GM12801 (cell line): ENCODE data around the gene KIN.

Experiments
- TF ChIP-seq, protein P1 (sequence below): IDR thresholded peaks from one replicate; pipeline ENCODE4 v1.5.1; 2011; ENCODE audit warnings: control low read depth; ENCODE audit not compliant: insufficient read length; ENCODE audit errors: extremely low read depth

Gene KIN

DNA sequence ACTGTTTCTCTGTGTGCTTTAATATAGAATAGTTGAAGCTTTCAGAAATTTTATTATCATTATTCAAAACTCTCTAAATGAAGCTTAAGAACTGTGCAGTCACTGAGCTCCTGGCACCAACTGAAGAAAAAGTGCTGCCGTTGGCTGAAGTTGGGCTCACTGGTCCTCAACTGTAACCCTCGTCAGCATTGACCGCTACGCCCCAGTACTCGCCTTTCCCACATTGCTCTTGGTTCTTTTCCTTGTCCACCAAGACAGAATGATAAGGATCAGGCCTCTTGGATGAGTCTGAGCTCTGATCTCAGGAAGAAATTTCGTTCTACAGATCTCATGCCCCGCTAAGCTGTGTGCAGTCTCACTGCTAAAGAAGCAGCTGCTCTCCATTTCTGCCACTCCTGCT lies 22.6 kb upstream of the KIN start:
- TF ChIP-seq, protein P1, sequence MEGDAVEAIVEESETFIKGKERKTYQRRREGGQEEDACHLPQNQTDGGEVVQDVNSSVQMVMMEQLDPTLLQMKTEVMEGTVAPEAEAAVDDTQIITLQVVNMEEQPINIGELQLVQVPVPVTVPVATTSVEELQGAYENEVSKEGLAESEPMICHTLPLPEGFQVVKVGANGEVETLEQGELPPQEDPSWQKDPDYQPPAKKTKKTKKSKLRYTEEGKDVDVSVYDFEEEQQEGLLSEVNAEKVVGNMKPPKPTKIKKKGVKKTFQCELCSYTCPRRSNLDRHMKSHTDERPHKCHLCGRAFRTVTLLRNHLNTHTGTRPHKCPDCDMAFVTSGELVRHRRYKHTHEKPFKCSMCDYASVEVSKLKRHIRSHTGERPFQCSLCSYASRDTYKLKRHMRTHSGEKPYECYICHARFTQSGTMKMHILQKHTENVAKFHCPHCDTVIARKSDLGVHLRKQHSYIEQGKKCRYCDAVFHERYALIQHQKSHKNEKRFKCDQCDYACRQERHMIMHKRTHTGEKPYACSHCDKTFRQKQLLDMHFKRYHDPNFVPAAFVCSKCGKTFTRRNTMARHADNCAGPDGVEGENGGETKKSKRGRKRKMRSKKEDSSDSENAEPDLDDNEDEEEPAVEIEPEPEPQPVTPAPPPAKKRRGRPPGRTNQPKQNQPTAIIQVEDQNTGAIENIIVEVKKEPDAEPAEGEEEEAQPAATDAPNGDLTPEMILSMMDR: no peak

DNA sequence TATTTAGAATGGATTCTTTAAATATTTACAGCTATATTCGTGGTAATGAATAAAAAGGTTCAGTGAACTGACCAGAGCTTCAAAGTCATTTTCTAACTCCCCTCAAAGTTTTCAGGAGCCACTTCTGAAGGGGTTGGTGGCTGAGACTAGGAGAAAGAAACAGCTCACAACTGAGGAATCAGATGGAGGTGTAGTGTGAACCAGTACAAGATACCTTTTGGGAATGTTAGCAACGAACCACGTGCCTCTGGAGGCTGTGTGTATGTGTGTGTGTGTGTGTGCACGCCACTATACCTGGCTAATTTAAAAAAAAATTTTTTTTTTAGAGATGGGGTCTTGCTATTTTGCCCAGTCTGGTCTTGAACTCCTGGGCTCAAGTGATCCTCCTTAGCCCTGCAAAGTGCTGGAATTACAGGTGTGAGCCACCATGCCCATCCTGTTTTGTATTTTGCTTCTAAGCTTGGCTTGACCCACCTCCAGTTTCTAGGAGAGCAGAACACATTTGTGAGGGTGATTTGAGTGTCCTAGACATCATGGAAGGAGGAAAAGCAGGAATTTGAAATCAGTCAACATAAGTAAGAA lies 21.0 kb upstream of the KIN start:
- TF ChIP-seq, protein P1: no peak

DNA sequence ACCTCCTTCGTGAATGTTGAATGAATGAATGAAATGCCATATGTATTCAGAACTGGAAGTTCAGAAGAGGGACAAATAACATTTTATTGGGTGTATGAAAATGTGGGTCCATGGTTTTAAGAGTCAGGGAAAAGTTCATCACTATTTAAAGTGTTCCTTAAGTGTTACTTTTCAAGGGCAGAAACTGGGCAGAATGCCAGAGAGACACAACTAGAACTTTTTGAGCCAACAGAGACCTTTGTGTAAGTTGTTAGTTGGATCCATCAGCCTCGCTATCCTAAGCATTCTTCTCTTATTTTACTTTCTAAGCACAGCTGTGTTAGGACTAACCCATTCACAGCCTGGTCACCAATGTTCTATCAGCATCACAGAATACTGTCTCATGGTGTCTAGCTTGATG lies 16.9 kb upstream of the KIN start:
- TF ChIP-seq, protein P1: no peak

DNA sequence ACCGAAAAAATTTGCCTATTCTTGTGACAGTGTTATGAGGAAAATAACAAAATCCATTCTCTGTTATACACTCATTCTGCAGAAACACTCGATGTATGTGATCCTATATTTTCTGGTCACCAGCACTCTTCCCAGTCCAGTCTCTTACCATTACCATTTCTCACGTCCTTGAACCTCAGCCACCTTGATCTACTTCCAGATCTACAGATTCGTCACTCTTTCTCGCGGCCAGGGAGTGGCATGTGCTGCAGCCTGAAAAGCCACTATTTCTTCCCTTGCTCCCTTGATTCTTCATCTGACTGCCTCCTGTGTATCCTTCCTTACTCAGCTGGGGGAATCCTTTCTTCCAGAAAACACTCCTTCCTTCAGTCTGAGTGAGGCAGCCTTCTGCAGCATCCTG lies 16.4 kb upstream of the KIN start:
- TF ChIP-seq, protein P1: no peak

DNA sequence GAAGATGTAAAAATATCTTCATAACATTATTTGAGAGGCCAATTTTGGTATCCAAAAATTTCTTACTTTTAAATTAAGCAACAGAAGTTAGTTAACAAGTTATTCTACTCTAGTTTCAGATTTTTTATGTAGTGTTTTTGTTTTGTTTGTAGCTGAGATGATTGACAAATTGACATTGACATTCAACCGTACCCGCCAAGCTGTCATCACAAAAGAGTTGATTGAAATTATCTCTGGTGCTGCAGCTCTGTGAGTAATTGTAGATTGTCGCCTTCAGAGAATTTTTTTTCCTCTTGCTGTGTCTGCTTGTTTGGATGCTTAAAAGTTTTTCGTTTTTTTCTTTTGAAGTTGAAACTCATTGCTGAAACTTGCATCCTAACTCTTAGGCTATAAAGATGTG lies 14.8 kb upstream of the KIN start:
- TF ChIP-seq, protein P1: no peak

GRCh38 chr10:7797582-7797981 lies 9.8 kb upstream of the KIN start:
- TF ChIP-seq, protein P1: no peak

DNA sequence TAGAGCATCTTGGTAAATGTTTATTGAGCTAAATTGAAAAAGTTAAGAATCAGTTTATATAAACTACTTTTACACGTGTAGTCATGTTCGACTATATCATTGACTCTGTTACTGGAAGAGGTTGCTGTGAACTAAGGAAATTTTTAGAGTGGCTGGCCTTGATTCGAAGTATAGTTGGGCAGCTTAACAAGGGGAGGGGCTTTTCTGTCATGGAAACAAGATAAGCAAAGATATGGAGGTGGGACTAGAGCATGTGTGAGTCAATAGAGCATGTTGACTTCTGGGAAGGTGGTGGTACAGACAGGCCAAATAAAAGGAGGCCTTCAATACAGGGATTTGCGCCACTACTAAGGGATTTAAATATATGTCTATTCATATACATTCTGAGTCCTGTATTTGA lies 7.8 kb upstream of the KIN start:
- TF ChIP-seq, protein P1: no peak
